SK-N-SH (cell line): ENCODE data around the gene FOXL2NB. TPM values are rescaled to one million over a fixed set of nuclear protein-coding genes. Genes with fewer than 3 reads are reported as not detected.

Experiments
- CTCF ChIA-PET: fragments of 300-600, 350-600 bp; formaldehyde crosslinking; extraction: SDS; loops from one replicate; lab custom pipeline; 2021; lab: Yijun Ruan, JAX
- POLR2A ChIA-PET: fragments of 350-600 bp; sonication (Branson Sonifier 250); formaldehyde crosslinking; extraction: SDS; loops from one replicate; lab custom pipeline; 2020; ENCODE audit warnings: antibody characterized with exemption, inconsistent platforms; lab: Yijun Ruan, JAX
- DNase-seq: peaks from one replicate; pipeline ENCODE4 v3.0.0; 2012
- H2AFZ ChIP-seq: fragments of 200-600 bp; sonication (generic); 2 replicates; pipeline ENCODE4 v1.8.1; 2016; ENCODE audit warnings: antibody characterized with exemption, mild to moderate bottlenecking, low read depth
- H3F3A ChIP-seq: fragments of 200-600 bp; sonication (generic); replicated peaks from 2 replicates; pipeline ENCODE3; 2016; ENCODE audit warnings: antibody characterized with exemption, mild to moderate bottlenecking; ENCODE audit not compliant: insufficient read depth
- H3K27ac ChIP-seq, 2 experiments: fragments of 200-500 bp in 1 of 2; fragments of 200-600 bp in 1 of 2; sonication (Bioruptor generic) in 1 of 2; sonication (generic), shearing (Covaris generic) in 1 of 2; 2 replicates each; pipeline versions ENCODE4 v1.5.1 to v1.6.1; 2014 to 2016; ENCODE audit warnings: low read depth in 2 of 2, inconsistent platforms in 1 of 2, low read length in 1 of 2, mild to moderate bottlenecking in 1 of 2, mixed read lengths in 1 of 2
- H3K27me3 ChIP-seq: fragments of 200-600 bp; sonication (generic), shearing (Covaris generic); 2 replicates; pipeline ENCODE4 v1.6.1; 2016; ENCODE audit warnings: mixed run types; ENCODE audit not compliant: insufficient read depth
- H3K36me3 ChIP-seq, 2 experiments: fragments of 200-500 bp in 1 of 2; fragments of 200-600 bp in 1 of 2; sonication (Bioruptor generic) in 1 of 2; sonication (generic) in 1 of 2; replicated peaks in 1 of 2; 2 replicates each; pipeline versions ENCODE3 to v1.5.1; 2014 to 2016; ENCODE audit warnings: low read length in 1 of 2, mild to moderate bottlenecking in 1 of 2; ENCODE audit not compliant: insufficient read depth in 2 of 2, control insufficient read depth in 1 of 2
- H3K4me1 ChIP-seq, 2 experiments: fragments of 200-500 bp in 1 of 2; fragments of 200-600 bp in 1 of 2; sonication (Bioruptor generic) in 1 of 2; sonication (generic), shearing (Covaris generic) in 1 of 2; 2 replicates each; pipeline versions ENCODE4 v1.5.1 to v1.6.1; 2014 to 2016; ENCODE audit warnings: low read depth in 1 of 2, low read length in 1 of 2, mixed run types in 1 of 2; ENCODE audit not compliant: insufficient read depth in 2 of 2, control insufficient read depth in 1 of 2
- H3K4me2 ChIP-seq: fragments of 200-600 bp; sonication (generic), shearing (Covaris generic); 2 replicates; pipeline ENCODE4 v1.6.1; 2017; ENCODE audit warnings: mixed run types
- H3K4me3 ChIP-seq, 2 experiments: fragments of 200-500 bp in 1 of 2; fragments of 200-600 bp in 1 of 2; sonication (Bioruptor generic) in 1 of 2; sonication (generic), shearing (Covaris generic) in 1 of 2; 2 replicates each; pipeline versions ENCODE4 v1.5.1 to v1.8.1; 2014 to 2016; ENCODE audit warnings: low read depth in 2 of 2, inconsistent platforms in 1 of 2, low read length in 1 of 2, mild to moderate bottlenecking in 1 of 2, mixed read lengths in 1 of 2, moderate library complexity in 1 of 2
- H3K79me2 ChIP-seq: fragments of 200-600 bp; sonication (generic); 2 replicates; pipeline ENCODE4 v1.8.1; 2017; ENCODE audit warnings: mild to moderate bottlenecking; ENCODE audit not compliant: insufficient read depth
- H3K9ac ChIP-seq: fragments of 200-600 bp; sonication (generic); 2 replicates; pipeline ENCODE4 v1.6.1; 2017; ENCODE audit warnings: mixed run types
- H3K9me2 ChIP-seq: fragments of 200-600 bp; sonication (generic); 2 replicates; pipeline ENCODE4 v1.6.1; 2017; ENCODE audit warnings: mixed run types
- H3K9me3 ChIP-seq: fragments of 200-600 bp; sonication (generic); 2 replicates; pipeline ENCODE4 v1.6.1; 2017; ENCODE audit warnings: mixed run types, mild to moderate bottlenecking, moderate library complexity
- H4K20me1 ChIP-seq: fragments of 200-600 bp; sonication (generic); 2 replicates; pipeline ENCODE4 v1.6.1; 2017; ENCODE audit warnings: mild to moderate bottlenecking, mixed run types; ENCODE audit not compliant: insufficient read depth
- EZH2phosphoT487 ChIP-seq: fragments of 200-600 bp; sonication (generic); IDR thresholded peaks from 2 replicates; pipeline ENCODE4 v1.6.1; 2017; ENCODE audit warnings: low read depth, mixed run types, mild to moderate bottlenecking, antibody characterized with exemption, moderate library complexity, borderline replicate concordance
- FOXM1 ChIP-seq: IDR thresholded peaks from 2 replicates; pipeline ENCODE4 v1.4.0; 2012; ENCODE audit warnings: low read depth, mild to moderate bottlenecking
- GABPA ChIP-seq: IDR thresholded peaks from 2 replicates; pipeline ENCODE4 v1.4.0; 2012; ENCODE audit warnings: low read depth, mild to moderate bottlenecking
- GATA2 ChIP-seq: sonication (generic); formaldehyde crosslinking; IDR thresholded peaks from 2 replicates; pipeline ENCODE4 v1.5.0; 2020; ENCODE audit warnings: mild to moderate bottlenecking, missing genetic modification reagents
- JUND ChIP-seq: IDR thresholded peaks from 2 replicates; pipeline ENCODE4 v1.4.0; 2012
- NRF1 ChIP-seq: IDR thresholded peaks from 2 replicates; pipeline ENCODE4 v1.6.1; 2012; ENCODE audit warnings: low read depth, mild to moderate bottlenecking, low read length
- POLR2AphosphoS5 ChIP-seq: IDR thresholded peaks from 2 replicates; pipeline ENCODE4 v1.6.1; 2012; ENCODE audit warnings: low read depth, low read length
- RAD21 ChIP-seq: IDR thresholded peaks from 2 replicates; pipeline ENCODE4 v1.6.1; 2012; ENCODE audit warnings: mild to moderate bottlenecking, low read length
- TEAD4 ChIP-seq: IDR thresholded peaks from 2 replicates; pipeline ENCODE4 v1.4.0; 2012; ENCODE audit warnings: mild to moderate bottlenecking, borderline replicate concordance; ENCODE audit not compliant: insufficient read depth
- YY1 ChIP-seq: IDR thresholded peaks from 2 replicates; pipeline ENCODE4 v1.4.0; 2012; ENCODE audit warnings: low read depth, mild to moderate bottlenecking
- WGBS: methylation state at CpG from one replicate; pipeline ENCODE4 v1.1.6; 2017; ENCODE audit warnings: low lambda C conversion rate; 5-methylcytosine and 5-hydroxymethylcytosine counted together
- polyA plus RNA-seq, 3 experiments: library from polyadenylated mRNA; depleted of rRNA; stranded (reverse); fragments of >200 nt; gene quantifications; 2 replicates each; pipeline ENCODE4 v1.2.3, GENCODE V29; 2012
- TF ChIP-seq, protein P1 (sequence below): IDR thresholded peaks from 2 replicates; pipeline ENCODE4; 2012
- TF ChIP-seq, protein P2 (sequence below): IDR thresholded peaks from 2 replicates; pipeline ENCODE4 v1.6.1; 2012; ENCODE audit warnings: mild to moderate bottlenecking, low read depth, low read length, moderate library complexity

The FOXL2NB gene
- polyA plus RNA-seq, 1 of the 3 experiments (the other 2 are of a cell fraction): not detected

DNA sequence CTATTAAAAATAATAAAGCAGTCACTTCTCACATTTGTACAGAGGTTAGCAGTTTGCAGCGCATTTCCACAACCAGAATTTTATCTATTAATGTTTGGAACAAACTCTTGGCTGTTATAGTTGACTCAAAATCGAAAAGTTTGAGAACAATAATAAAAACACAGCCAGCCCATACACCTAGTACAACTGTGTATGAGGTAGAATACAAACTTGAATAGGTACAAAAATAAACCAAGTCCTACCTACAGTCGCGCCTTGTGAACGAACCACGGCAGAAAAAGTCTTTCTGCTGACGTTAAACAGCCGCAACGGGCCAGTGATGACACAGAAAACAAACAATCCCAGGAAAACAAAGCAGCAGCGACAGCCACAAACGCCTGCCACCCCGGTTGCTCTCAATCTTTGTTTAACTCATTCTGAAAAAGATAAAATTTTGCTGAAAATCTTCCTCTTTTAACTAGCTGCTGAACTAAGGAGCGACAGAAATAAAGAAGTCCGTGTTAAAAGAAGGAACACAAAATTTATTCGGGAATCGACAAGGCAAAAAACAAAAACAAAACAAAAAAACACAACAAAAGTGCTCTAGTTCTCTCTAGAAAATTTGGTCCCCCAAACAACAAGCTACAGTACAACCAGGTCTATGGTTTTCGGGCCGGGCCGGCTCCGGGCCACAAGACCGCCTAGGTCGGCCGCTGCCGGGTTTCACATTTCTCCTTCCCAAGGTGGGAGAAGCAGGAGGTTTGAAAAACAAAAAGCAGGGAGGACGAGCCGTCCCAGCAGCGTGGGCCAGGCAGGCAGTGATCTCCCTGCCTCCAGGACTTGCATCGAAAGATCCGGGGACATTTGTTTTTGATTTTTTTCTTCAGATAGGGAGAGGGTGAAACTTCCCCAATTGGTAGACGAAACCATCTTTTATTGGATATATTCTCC lies 3.0 kb upstream of the FOXL2NB start:
- CTCF ChIA-PET: interaction anchor here (0.8 to 11.9 kb wide), 5 partner anchors 8 to 386 kb away, joined by 3 to 100 read pairs (median 5); no protein-coding TSS in a partner anchor
- peak; percentile 45 for DNase-seq

GRCh38 chr3:138944654-138944928 lies 2.4 kb upstream of the FOXL2NB start:
- 4% methylated on average over 12 of the region's 12 CpGs for WGBS
- Histone ChIP-seq H3K9me3 (no peaks in the 10 kb centered on the region), H3K79me2 (no peaks in the 10 kb centered on the region), H3K4me3 (no peak overlapping the region), H3K4me1 (peaks cover 0 to 5% of the 10 kb centered on the region in 2 experiments; a peak in 2 of 4 replicates), H2AFZ (no peak overlapping the region), H3K36me3 (no peaks in the 10 kb centered on the region), H3K27me3 (peaks cover 97% of the 10 kb centered on the region), H3K9me2 (no peaks in the 10 kb centered on the region), H3F3A (peaks cover 5% of the 10 kb centered on the region), H3K27ac (no peak overlapping the region), H4K20me1 (peaks cover 12% of the 10 kb centered on the region), H3K9ac (no peak overlapping the region), H3K4me2 (peak overlapping the region; percentile 33; the same call in 1 of the 2 replicates)
- CTCF ChIA-PET: interaction anchor here (0.8 to 11.9 kb wide), 4 partner anchors 8 to 307 kb away, joined by 3 to 100 read pairs (median 4); no protein-coding TSS in a partner anchor
- POLR2A ChIA-PET: no interaction called here
- TF ChIP-seq FOXM1 (no peak), YY1 (no peak), JUND (no peak), NRF1 (no peak), GATA2 (CRISPR knock-in tag) (no peak), EZH2phosphoT487 (no peak; the same call in 1 of the 2 replicates)
- TF ChIP-seq, protein P1, sequence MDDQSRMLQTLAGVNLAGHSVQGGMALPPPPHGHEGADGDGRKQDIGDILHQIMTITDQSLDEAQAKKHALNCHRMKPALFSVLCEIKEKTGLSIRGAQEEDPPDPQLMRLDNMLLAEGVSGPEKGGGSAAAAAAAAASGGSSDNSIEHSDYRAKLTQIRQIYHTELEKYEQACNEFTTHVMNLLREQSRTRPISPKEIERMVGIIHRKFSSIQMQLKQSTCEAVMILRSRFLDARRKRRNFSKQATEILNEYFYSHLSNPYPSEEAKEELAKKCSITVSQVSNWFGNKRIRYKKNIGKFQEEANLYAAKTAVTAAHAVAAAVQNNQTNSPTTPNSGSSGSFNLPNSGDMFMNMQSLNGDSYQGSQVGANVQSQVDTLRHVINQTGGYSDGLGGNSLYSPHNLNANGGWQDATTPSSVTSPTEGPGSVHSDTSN: no peak
- DNase-seq: no peak

More for the DNA sequence above, 3.0 kb upstream of the FOXL2NB start:
- Histone ChIP-seq H3K9me3 (no peaks in the 10 kb centered on the region), H3K27ac (no peak overlapping the region), H3K36me3 (no peaks in the 10 kb centered on the region), H2AFZ (no peak overlapping the region)
- WGBS: 12% methylated on average over 30 of the region's 30 CpGs
- TF ChIP-seq TEAD4 (no peak), GABPA (no peak), JUND (no peak), POLR2AphosphoS5 (no peak), EZH2phosphoT487 (peak; percentile 99), RAD21 (no peak)
- TF ChIP-seq, protein P2, sequence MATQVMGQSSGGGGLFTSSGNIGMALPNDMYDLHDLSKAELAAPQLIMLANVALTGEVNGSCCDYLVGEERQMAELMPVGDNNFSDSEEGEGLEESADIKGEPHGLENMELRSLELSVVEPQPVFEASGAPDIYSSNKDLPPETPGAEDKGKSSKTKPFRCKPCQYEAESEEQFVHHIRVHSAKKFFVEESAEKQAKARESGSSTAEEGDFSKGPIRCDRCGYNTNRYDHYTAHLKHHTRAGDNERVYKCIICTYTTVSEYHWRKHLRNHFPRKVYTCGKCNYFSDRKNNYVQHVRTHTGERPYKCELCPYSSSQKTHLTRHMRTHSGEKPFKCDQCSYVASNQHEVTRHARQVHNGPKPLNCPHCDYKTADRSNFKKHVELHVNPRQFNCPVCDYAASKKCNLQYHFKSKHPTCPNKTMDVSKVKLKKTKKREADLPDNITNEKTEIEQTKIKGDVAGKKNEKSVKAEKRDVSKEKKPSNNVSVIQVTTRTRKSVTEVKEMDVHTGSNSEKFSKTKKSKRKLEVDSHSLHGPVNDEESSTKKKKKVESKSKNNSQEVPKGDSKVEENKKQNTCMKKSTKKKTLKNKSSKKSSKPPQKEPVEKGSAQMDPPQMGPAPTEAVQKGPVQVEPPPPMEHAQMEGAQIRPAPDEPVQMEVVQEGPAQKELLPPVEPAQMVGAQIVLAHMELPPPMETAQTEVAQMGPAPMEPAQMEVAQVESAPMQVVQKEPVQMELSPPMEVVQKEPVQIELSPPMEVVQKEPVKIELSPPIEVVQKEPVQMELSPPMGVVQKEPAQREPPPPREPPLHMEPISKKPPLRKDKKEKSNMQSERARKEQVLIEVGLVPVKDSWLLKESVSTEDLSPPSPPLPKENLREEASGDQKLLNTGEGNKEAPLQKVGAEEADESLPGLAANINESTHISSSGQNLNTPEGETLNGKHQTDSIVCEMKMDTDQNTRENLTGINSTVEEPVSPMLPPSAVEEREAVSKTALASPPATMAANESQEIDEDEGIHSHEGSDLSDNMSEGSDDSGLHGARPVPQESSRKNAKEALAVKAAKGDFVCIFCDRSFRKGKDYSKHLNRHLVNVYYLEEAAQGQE: no peak
- TF ChIP-seq, all 33 proteins: peak for 1
- H3K4me3 ChIP-seq: no peak overlapping the region
- H4K20me1 ChIP-seq: peaks cover 12% of the 10 kb centered on the region
- H3K4me2 ChIP-seq: no peak overlapping the region
- no peaks in the 10 kb centered on the region for H3K79me2 ChIP-seq
- H3K4me1 ChIP-seq: peaks cover 0 to 5% of the 10 kb centered on the region in 2 experiments; a peak in 2 of 4 replicates
- POLR2A ChIA-PET: no interaction called here
- peaks cover 97% of the 10 kb centered on the region for H3K27me3 ChIP-seq
- H3F3A ChIP-seq: peaks cover 5% of the 10 kb centered on the region
- no peak overlapping the region for H3K9ac ChIP-seq
- no peaks in the 10 kb centered on the region for H3K9me2 ChIP-seq
